Tibial artery (tissue), 4 donors: Measurements from ENCODE around the gene MYD88.
A peak's percentile ranks its signal among the peaks of the same experiment; 100 is the strongest.
"Not testable (repeated sequence)": the region's sequence is repeated elsewhere in the genome, so short reads cannot be mapped to it uniquely, and the experiment has no call there.

Source experiments
- DNase-seq, 2 donors: peaks; one replicate each; pipeline ENCODE4 v3.0.0-alpha.2; 2019
- H3K27ac ChIP-seq, 2 donors: fragments of 200-600 bp; sonication (generic) in 1 of 2; 1 replicate in 1 of 2; 2 replicates in 1 of 2; pipeline ENCODE4 v1.5.1; 2018 to 2019; ENCODE audit warnings: mild to moderate bottlenecking in 1 of 2
- H3K27me3 ChIP-seq, 2 donors: fragments of 200-600 bp; sonication (generic) in 1 of 2; one replicate each; pipeline versions ENCODE4 v1.5.1 to v1.6.0; 2016 to 2019
- H3K36me3 ChIP-seq, 3 donors: fragments of 200-600 bp; sonication (generic) in 2 of 3; one replicate each; pipeline ENCODE4 v1.5.1; 2016 to 2019; ENCODE audit warnings: mild to moderate bottlenecking in 2 of 3
- H3K4me1 ChIP-seq, 4 donors: fragments of 200-600 bp; sonication (generic) in 2 of 4; 1 replicate in 3 of 4; 2 replicates in 1 of 4; pipeline ENCODE4 v1.5.1; 2016 to 2019
- H3K4me3 ChIP-seq, 2 donors: fragments of 200-600 bp; sonication (generic) in 1 of 2; 1 replicate in 1 of 2; 2 replicates in 1 of 2; pipeline ENCODE4 v1.5.1; 2018 to 2019; ENCODE audit warnings: mild to moderate bottlenecking in 2 of 2
- H3K9me3 ChIP-seq, 3 donors: fragments of 200-600 bp; sonication (generic) in 1 of 3; one replicate each; pipeline ENCODE4 v1.5.1; 2016 to 2019
- intact Hi-C: fragments of 100-400 bp; cut with DNase I; formaldehyde crosslinking; loops from one replicate; pipeline ENCODE4 v1.15.0; 2023; ENCODE audit warnings: low total_unique reads
- TF ChIP-seq, protein P1 (sequence below), 2 experiments: fragments of 200-600 bp in 1 of 2; fragments of 450-650 bp in 1 of 2; IDR thresholded peaks; one replicate each; pipeline ENCODE4 v1.5.1; 2017 to 2019; ENCODE audit warnings: antibody characterized with exemption in 2 of 2, mild to moderate bottlenecking in 1 of 2, moderate library complexity in 1 of 2

Gene MYD88

DNA sequence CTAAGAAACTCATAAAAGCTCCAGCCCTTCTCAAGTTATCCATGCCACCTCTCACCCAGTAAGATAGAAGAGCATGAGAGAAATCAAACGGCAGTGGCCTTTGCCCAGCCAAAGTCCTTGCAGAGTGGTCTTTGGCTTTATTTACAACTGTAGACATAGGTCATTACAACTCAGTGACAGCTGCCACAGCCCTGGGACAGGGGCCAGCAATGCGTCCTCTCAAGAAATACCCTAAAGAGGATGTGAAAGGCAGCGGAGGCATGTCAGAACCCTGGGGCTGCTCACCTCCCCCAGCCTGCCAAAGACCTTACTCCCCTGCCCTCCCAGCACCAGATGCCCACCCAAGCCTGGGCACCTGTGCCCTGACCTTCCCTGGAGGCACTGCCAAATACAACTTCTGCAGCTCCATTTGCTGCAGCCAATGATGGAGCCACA lies 7.8 kb upstream of the MYD88 start:
- intact Hi-C loops = loop anchor here (10.0 kb wide), 1 partner anchor 96 kb away; the partner anchor contains the start of gene DLEC1
- Histone ChIP-seq H3K27me3 (no peaks in the 10 kb centered on the region), H3K36me3 (peaks cover 78 to 91% (median 86%) of the 10 kb centered on the region in 3 donors), H3K4me3 (no peak overlapping the region), H3K9me3 (no peaks in the 10 kb centered on the region), H3K27ac (no peak overlapping the region), H3K4me1 (peaks cover 0 to 33% (median 12%) of the 10 kb centered on the region in 4 donors)
- peak in 1 of 2 donors; percentile 10 for DNase-seq
- TF ChIP-seq, protein P1, sequence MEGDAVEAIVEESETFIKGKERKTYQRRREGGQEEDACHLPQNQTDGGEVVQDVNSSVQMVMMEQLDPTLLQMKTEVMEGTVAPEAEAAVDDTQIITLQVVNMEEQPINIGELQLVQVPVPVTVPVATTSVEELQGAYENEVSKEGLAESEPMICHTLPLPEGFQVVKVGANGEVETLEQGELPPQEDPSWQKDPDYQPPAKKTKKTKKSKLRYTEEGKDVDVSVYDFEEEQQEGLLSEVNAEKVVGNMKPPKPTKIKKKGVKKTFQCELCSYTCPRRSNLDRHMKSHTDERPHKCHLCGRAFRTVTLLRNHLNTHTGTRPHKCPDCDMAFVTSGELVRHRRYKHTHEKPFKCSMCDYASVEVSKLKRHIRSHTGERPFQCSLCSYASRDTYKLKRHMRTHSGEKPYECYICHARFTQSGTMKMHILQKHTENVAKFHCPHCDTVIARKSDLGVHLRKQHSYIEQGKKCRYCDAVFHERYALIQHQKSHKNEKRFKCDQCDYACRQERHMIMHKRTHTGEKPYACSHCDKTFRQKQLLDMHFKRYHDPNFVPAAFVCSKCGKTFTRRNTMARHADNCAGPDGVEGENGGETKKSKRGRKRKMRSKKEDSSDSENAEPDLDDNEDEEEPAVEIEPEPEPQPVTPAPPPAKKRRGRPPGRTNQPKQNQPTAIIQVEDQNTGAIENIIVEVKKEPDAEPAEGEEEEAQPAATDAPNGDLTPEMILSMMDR (IDR thresholded peaks at IDR 0.05) = no peak

DNA sequence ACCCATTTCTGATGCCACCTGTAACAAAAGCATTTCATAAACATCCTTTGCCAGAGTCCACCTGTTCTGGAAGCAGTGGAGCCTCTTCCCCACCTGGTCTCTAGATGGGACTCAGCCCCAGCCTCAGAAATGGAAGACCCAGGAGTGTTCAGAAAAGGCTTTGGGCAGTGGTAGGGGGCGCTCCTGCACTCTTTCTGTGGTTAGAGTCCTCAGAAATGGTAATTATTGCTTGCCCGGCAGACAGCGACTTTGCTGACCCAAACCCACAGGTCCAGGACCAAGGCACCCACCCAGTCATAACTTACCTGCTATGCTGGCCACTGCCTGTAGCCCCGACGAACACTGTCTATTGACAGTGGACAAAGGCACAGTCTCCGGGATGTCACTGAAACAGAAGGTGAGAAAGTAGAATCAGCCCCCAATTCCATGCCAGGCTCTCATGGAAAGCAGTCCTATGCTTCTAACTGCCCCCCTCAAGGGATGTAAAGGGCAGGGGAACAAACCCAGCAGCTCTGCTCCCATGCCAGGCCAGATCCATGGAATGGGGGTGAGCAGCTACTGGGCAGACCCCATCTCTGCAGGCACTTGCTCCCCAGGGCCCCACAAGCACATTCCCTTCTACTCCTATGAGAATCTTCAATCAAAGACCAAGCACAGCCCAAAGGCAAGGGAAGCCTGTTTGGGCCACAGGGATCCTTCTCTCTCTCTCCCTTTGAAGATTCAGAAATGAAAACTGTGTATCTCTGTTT lies 6.7 kb upstream of the MYD88 start:
- H3K4me1 ChIP-seq = peaks cover 0 to 40% (median 18%) of the 10 kb centered on the region in 4 donors
- intact Hi-C loops = loop anchor here (10.0 kb wide), 1 partner anchor 97 kb away; the partner anchor contains the start of gene DLEC1

GRCh38 chr3:38133209-38133556 lies 5.3 kb upstream of the MYD88 start:
- Histone ChIP-seq H3K36me3 (peaks cover 53 to 66% (median 60%) of the 10 kb centered on the region in 3 donors), H3K4me1 (peaks cover 0 to 46% (median 24%) of the 10 kb centered on the region in 4 donors), H3K9me3 (no peaks in the 10 kb centered on the region), H3K4me3 (no peak overlapping the region), H3K27me3 (no peaks in the 10 kb centered on the region), H3K27ac (no peak overlapping the region)
- TF ChIP-seq, protein P1 (IDR thresholded peaks at IDR 0.05) = no peak
- no peak for DNase-seq
- intact Hi-C loops = loop anchor here (10.0 kb wide), 1 partner anchor 98 kb away; the partner anchor contains the start of gene DLEC1

More for the DNA sequence above, 6.7 kb upstream of the MYD88 start:
- H3K27me3 ChIP-seq = no peaks in the 10 kb centered on the region
- H3K9me3 ChIP-seq = no peaks in the 10 kb centered on the region
- H3K4me3 ChIP-seq = no peak overlapping the region
- H3K27ac ChIP-seq = no peak overlapping the region
- H3K36me3 ChIP-seq = peaks cover 67 to 80% (median 74%) of the 10 kb centered on the region in 3 donors
- TF ChIP-seq, protein P1 (IDR thresholded peaks at IDR 0.05) = no peak
- peak; percentile 19 to 55 for DNase-seq

DNA sequence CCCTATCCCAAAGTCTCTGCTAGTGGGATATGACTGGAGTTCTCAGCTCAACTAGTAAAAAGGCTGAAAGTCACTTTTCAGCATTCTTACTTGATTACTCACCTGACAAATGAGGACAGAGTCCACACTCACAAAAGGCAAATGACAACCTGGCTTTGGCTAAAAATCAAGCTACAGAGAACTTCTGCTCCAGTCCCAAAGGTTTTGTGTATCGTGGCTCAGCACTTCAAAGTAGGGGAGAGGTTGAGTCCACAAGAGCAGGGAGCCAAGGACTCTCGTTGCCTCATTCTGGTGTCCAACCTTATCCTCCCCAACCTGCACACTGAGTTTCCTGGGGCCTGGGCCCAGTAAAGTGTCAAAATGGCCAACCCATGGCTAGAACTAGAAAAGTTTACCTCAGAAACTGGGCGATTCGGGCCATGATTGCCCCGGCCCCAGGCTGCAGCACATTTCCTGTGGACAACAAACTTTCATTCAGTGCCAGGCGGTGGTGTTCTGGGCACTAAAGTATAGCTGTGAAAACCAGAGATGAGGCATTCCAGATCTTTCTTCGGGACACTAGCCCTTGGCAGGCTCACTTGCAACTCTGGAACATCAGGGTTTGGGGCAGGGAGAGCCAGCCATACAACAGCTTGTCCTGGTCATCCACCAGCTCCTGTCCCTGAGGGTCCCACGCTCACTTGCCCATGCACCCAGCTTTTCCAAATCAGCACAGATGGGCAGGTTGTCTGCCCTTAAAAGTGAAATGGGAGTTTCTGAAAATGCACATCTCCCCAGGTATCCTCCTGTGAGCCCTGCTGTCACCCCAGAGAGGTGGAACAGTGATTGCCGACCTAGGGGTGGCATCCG lies 4.7 kb upstream of the MYD88 start:
- TF ChIP-seq, protein P1 (IDR thresholded peaks at IDR 0.05) = no peak
- Histone ChIP-seq H3K27ac (no peak overlapping the region), H3K4me3 (no peak overlapping the region), H3K4me1 (peaks cover 0 to 48% (median 25%) of the 10 kb centered on the region in 4 donors), H3K27me3 (no peaks in the 10 kb centered on the region), H3K9me3 (no peaks in the 10 kb centered on the region), H3K36me3 (peaks cover 48 to 60% (median 54%) of the 10 kb centered on the region in 3 donors)
- DNase-seq = no peak
- intact Hi-C loops = loop anchor here (10.0 kb wide), 1 partner anchor 99 kb away; the partner anchor contains the start of gene DLEC1

DNA sequence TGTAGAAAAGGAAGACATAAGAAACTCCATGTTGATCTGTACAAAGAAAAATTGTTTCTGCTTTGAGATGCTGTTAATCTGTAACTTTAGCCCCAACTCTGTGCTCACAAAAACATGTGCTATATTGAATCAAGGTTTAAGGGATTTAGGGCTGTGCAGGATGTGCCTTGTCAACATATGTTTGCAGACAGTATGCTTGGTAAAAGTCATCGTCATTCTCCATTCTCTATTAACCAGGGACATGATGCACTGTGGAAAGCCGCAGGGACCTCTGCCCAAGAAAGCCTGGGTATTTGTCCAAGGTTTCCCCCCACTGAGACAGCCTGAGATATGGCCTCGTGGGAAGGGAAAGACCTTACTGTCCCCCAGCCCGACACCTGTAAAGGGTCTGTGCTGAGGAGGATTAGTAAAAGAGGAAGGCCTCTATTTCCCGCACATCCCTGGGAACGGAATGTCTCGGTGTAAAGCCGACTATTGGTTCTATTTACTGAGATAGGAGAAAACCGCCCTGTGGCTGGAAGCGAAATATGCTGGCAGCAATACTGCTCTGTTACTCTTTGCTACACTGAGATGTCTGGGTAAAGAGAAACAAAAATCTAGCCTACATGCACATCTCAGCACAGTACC lies 3.8 kb upstream of the MYD88 start:
- intact Hi-C loops = loop anchor here (10.0 kb wide), 1 partner anchor 100 kb away; the partner anchor contains the start of gene DLEC1
- Histone ChIP-seq H3K36me3 (peaks cover 39 to 51% (median 46%) of the 10 kb centered on the region in 3 donors), H3K4me1 (peaks cover 0 to 55% (median 32%) of the 10 kb centered on the region in 4 donors)
- not testable (repeated sequence) for DNase-seq, H3K4me3 ChIP-seq, H3K9me3 ChIP-seq, H3K27ac ChIP-seq, H3K27me3 ChIP-seq

- intact Hi-C loops = loop anchor here (10.0 kb wide), 1 partner anchor 101 kb away; the partner anchor contains the start of gene DLEC1
- DNase-seq = not testable (repeated sequence)
Observed at GRCh38 chr3:38135621-38136277, 2.7 kb upstream of the MYD88 start.

More at GRCh38 chr3:38135621-38136277, 2.7 kb upstream of the MYD88 start:
- Histone ChIP-seq H3K36me3 (peaks cover 30 to 42% (median 35%) of the 10 kb centered on the region in 3 donors), H3K27ac (peak overlapping the region; percentile 88 to 89), H3K4me1 (peaks cover 0 to 66% (median 37%) of the 10 kb centered on the region in 4 donors), H3K4me3 (peak overlapping the region; percentile 90 to 97)
- H3K9me3 ChIP-seq, H3K27me3 ChIP-seq: not testable (repeated sequence)
